Cerebellar nuclear complex (tissue), 1 donor: ENCODE measurements around the gene DNAH8.
"Not testable (repeated sequence)": the region's sequence is repeated elsewhere in the genome, so short reads cannot be mapped to it uniquely, and the experiment has no call there.

Experiments
- DNase-seq, 2 experiments: peaks; one replicate each; lab custom pipeline; 2025; lab: John Stamatoyannopoulos, UW

DNAH8 gene

GRCh38 chr6:38750968-38751615, 36.0 kb downstream of the DNAH8 start:
- no peak for DNase-seq

GRCh38 chr6:38753707-38754106, 38.6 kb downstream of the DNAH8 start:
- DNase-seq, result no peak

- no peak for DNase-seq
Observed at GRCh38 chr6:38755207-38755606, 40.1 kb downstream of the DNAH8 start.

- DNase-seq, result no peak
Observed at GRCh38 chr6:38755874-38756273, 40.8 kb downstream of the DNAH8 start.

- DNase-seq, result no peak
Observed at GRCh38 chr6:38760097-38760496, 45.0 kb downstream of the DNAH8 start.

GRCh38 chr6:38762848-38763247, 47.7 kb downstream of the DNAH8 start:
- no peak for DNase-seq

- DNase-seq, result no peak
Observed at GRCh38 chr6:38767560-38767959, 52.4 kb downstream of the DNAH8 start.

GRCh38 chr6:38773338-38773737, 58.2 kb downstream of the DNAH8 start:
- no peak for DNase-seq

- no peak for DNase-seq
Observed at GRCh38 chr6:38774929-38775707, 60.0 kb downstream of the DNAH8 start.

- no peak for DNase-seq
Observed at GRCh38 chr6:38775870-38776269, 60.8 kb downstream of the DNAH8 start.

GRCh38 chr6:38776515-38776914, 61.4 kb downstream of the DNAH8 start:
- DNase-seq, result no peak

GRCh38 chr6:38779310-38780062, 64.4 kb downstream of the DNAH8 start:
- DNase-seq, result no peak

GRCh38 chr6:38782616-38783015, 67.5 kb downstream of the DNAH8 start:
- no peak for DNase-seq

GRCh38 chr6:38783443-38784228, 68.5 kb downstream of the DNAH8 start:
- no peak for DNase-seq

GRCh38 chr6:38784506-38785235, 69.6 kb downstream of the DNAH8 start:
- no peak for DNase-seq

- DNase-seq, result no peak
Observed at GRCh38 chr6:38786486-38786885, 71.4 kb downstream of the DNAH8 start.

GRCh38 chr6:38789256-38789655, 74.1 kb downstream of the DNAH8 start:
- DNase-seq, result no peak

- no peak for DNase-seq
Observed at GRCh38 chr6:38792356-38792755, 77.2 kb downstream of the DNAH8 start.

- DNase-seq, result no peak
Observed at GRCh38 chr6:38794682-38795081, 79.6 kb downstream of the DNAH8 start.

- DNase-seq, result no peak
Observed at GRCh38 chr6:38796006-38796405, 80.9 kb downstream of the DNAH8 start.

- DNase-seq, result not testable (repeated sequence)
Observed at GRCh38 chr6:38796437-38796836, 81.3 kb downstream of the DNAH8 start.
